KG1 (cell line): Measurements from ENCODE around the gene PPP5C.
"Not testable (repeated sequence)": the region's sequence is repeated elsewhere in the genome, so short reads cannot be mapped to it uniquely, and the experiment has no call there.

Source experiments
- DNase-seq: peaks from one replicate; lab custom pipeline; 2025; lab: John Stamatoyannopoulos, UW

Gene PPP5C

GRCh38 chr19:46408664-46409039 lies 61.8 kb downstream of the PPP5C start:
- no peak for DNase-seq

DNA sequence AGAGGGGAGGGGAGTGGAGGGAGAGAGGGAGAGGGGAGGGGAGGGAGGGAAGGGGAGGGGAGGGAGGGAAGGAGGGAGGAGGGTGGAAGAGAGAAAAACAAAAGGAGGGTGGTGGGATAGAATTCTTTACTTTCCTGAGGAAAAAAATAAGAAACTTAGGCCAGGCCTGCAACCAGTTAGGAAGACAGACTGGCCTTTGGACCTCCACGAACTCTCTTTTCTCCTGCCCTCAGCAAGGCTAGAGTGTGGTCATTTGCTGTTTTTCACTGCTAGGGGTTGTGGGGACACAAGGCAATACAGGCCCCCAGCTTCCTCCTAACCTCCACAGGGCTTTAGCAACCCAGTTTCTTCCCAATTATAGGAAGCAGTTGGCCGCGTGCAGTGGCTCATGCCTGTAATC lies 62.3 kb downstream of the PPP5C start:
- no peak for DNase-seq

DNA sequence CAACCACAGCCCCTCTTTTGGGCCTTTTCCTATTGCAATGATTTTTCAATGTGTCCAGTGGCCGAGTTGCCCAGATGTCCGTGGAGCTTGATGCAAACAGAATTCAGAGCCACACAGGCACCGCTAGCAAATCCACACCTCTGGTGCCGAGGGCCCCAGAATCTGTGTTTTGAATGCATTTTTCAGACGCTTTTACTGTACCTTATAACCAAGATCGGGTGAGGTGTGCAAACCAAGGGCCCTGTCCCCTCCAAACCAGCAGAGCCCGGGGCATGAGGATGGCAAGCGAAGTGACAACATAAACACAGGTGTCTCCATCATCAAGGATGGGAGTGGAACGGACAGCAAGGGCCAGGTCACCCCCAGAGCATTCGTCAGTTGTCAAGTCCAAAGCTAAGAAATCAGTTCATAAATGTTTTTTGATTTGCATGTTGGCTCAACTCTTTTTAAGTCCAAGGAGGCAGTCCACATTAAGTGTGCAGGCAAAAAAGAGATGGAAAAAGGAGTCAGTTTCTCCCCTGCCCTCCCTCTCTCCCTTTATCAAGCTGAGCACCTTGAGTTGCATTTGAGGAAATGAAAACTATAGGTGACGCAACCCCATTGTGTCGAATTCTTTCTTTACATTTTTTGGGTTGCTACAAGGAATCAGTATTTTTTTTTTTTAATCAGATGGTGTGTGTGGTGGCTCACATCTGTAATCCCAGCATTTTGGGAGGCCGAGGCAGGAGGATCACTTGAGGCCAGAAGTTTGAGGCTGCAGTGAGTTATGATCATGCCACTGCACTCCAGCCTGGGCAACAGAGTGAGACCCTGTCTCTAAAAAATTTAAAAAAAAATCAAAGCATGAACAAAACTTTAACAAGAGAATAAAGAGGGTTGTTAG lies 63.6 kb downstream of the PPP5C start:
- DNase-seq: no peak

- no peak for DNase-seq
Observed at GRCh38 chr19:46411088-46411924, 64.4 kb downstream of the PPP5C start.

GRCh38 chr19:46411925-46412649 lies 65.2 kb downstream of the PPP5C start:
- DNase-seq: no peak

DNA sequence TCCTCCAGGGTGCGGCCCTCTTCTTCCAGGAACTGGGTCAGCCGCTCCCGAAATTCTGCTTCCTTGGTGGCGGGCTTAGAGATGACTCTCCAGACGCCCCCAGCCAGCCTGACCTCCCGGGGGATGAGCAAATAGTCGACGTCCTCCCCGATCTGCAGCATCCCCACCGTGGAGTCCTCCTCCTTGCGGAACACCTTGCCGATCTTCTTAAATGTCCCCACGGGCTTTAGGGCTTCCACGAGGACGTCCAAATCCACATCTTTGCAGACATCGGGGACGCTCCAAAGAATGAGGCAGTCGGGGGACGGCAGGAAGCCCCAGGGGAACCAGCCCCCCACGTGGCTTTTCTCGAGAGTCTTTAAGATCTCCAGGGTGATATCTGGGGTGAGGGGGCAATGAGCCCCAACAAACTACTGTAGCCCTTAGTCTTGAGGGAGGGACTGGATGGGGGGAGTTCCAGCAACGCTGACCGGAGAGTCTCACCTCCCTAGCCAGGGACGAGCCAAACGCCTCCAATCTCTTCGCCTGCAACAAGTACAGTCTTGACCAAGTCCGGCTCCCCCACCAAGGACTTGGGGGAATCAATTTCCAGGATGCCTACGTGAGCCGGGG lies 65.9 kb downstream of the PPP5C start:
- DNase-seq: no peak

DNA sequence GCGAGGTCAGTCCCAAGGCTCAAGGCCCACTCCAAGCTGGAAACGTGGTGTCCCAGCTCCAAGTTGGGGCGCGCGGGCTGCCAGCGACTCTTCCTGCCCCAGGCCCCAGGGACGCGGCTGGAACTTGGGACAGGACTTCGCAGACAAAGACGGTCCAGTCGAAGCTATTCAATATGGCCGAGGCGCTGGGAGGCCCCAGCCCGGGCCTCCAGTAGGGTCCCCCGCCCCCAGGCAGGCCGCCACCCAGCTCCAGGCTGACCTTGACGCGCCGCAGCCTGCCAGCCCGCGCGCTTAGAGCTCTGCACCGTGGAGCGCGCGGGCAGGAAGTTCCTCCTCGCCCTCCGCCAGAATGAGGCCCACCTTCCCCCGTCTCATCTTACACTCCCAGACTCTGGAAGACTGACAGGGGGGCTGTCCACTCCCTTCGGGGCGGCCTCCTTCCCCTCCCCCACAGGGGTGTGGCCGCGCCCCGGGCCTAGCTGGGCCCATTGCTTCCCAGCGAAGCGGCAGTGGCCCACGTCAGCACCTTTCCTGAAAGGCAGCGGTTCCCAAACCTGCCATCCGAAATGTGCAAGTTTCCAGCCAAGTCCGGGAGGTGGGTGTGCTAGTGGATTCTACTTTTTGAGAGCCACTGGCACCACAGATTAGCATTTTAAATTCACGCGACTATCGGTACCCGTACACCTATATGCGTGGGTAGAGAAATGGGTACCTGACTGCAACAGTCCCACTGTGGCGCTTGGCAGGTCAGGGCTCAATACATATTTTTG lies 66.6 kb downstream of the PPP5C start, which contains the start of gene CCDC8:
TSS of gene CCDC8 (minus strand) at position 303 of the 770 bp plus-strand sequence. CDS start 754 bp downstream, outside the sequence.
- no peak for DNase-seq

GRCh38 chr19:46414899-46415298 lies 68.0 kb downstream of the PPP5C start:
- DNase-seq: not testable (repeated sequence)

- DNase-seq: not testable (repeated sequence)
Observed at GRCh38 chr19:46415804-46416709, 69.2 kb downstream of the PPP5C start.

- DNase-seq: no peak
Observed at GRCh38 chr19:46420056-46420455, 73.2 kb downstream of the PPP5C start.

DNA sequence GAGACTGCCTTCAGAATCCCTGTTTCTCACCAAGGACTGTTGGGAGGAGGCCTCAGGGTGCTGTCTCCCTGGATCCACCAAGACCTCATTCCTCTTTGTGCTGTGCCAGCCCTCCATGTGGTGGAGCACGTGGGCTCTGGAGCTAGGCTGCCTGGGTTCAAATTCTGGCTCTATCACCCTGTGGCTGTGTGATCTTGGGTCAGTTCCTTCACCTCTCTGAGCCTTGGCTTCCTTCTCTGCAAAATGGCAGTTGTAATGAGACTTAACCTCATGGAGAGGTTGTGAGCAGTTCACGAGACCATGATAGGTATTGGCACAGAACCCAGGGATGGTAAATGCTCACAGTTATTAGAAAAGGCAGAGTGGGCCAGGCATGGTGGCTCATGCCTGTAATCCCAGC lies 75.5 kb downstream of the PPP5C start:
- no peak for DNase-seq

- DNase-seq: no peak
Observed at GRCh38 chr19:46423188-46423587, 76.3 kb downstream of the PPP5C start.

GRCh38 chr19:46426035-46426505 lies 79.2 kb downstream of the PPP5C start:
- DNase-seq: no peak

GRCh38 chr19:46426506-46427162 lies 79.7 kb downstream of the PPP5C start:
- no peak for DNase-seq

GRCh38 chr19:46427518-46428045 lies 80.7 kb downstream of the PPP5C start:
- DNase-seq: no peak

DNA sequence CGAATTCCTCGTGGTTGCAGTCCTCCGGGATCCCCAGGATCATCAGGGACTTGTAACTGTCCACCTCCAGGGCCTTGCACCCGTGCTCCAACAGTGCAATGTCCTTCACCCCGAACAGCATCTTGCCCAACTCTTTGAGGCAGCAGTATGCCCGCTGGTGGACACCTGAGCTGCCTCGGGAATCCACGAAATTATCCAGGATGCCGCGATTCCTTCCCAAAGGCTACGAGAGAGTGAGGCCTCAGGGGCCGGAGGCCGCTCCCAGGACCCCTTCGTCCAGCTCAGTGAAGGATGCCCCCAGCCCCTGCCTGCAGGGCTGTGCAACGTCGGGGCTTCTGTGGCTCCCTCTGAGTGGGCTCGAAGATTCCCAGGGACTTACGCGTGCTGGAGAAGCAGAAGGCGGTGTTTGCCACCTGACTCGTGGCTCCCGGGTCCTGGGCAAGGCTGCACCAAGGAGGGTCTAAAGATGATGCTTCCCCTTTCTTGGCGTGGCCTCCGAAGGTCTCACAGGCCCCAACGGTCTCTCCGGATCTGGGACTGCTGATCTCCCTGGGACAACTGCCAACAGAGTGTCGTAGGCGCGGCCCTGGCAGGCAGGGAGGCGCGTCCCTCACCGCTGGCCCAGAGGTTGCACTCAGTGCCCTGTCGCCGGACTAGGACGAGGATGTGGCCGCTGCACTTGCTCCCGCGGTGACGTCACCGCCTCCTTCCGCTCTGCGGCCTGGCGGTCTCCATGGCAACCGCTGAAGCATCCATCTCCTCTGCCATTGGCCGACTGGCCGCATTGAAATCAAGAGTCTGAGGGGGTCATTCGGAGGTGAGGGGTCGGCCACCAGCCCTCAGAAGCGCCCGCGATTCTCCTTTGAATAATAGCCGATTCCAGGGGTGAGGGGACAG lies 81.6 kb downstream of the PPP5C start, which contains the start of gene PNMA8C:
TSS of gene PNMA8C (minus strand) at position 698 of the 897 bp plus-strand sequence. CDS start at position 121, 577 bp downstream.
- DNase-seq: no peak

GRCh38 chr19:46429999-46430398 lies 83.1 kb downstream of the PPP5C start:
- DNase-seq: no peak

- no peak for DNase-seq
Observed at GRCh38 chr19:46431824-46432223, 84.9 kb downstream of the PPP5C start.
